K562 (cell line): ENCODE results near the gene CCNL2. TPM values are rescaled to one million over a fixed set of nuclear protein-coding genes. Genes with fewer than 3 reads are reported as not detected.

Experiments
- ATAC-seq: fragments of 200-7000 bp; cut with Tn5 transposase; 3 replicates; pipeline ENCODE4 v1.9.1; 2020; ENCODE audit warnings: moderate library complexity
- BruUV-seq: library from RNA; stranded (reverse); fragments of 400-500 nt; replicated peaks from 2 replicates; lab custom pipeline; 2021; lab: Mats Ljungman, UMichigan
- CTCF ChIA-PET: fragments of 300-600 bp; formaldehyde crosslinking; extraction: SDS; loops from one replicate; lab custom pipeline; 2021; ENCODE audit warnings: low intra/inter-chr PET ratio; lab: Yijun Ruan, JAX
- POLR2A ChIA-PET: fragments of 300-600, 350-650 bp; sonication (Branson Sonifier 250); formaldehyde crosslinking; extraction: SDS; loops from one replicate; lab custom pipeline; 2021; ENCODE audit warnings: antibody characterized with exemption, inconsistent platforms; lab: Yijun Ruan, JAX
- DNase-seq, 4 experiments: peaks; one replicate each; pipeline versions ENCODE4 v3.0.0 to v3.0.0-alpha.2; 2011 to 2018; ENCODE audit warnings: low spot score in 3 of 4, mixed read lengths in 3 of 4; ENCODE audit errors: extremely low read depth in 1 of 4
- FAIRE-seq: peaks from 2 replicates; lab custom pipeline; 2011; peaks lifted over from hg19 to GRCh38; lab: Jason Lieb, UNC
- H2AFZ ChIP-seq: 2 replicates; pipeline ENCODE4 v1.6.0; 2011; ENCODE audit warnings: low read depth, low read length, control low read depth, inconsistent platforms
- H3K27ac ChIP-seq: fragments of 200-600 bp; 3 replicates; pipeline ENCODE4 v1.8.0; 2011; ENCODE audit warnings: low read depth, mild to moderate bottlenecking, control low read depth, inconsistent platforms, low read length, moderate library complexity, mixed read lengths; ENCODE audit errors: extremely low read depth
- H3K27me3 ChIP-seq, 2 experiments: fragments of 300-600 bp in 1 of 2; 2 replicates in 1 of 2; 3 replicates in 1 of 2; pipeline versions ENCODE4 v1.6.0 to v1.8.0; 2011; ENCODE audit warnings: inconsistent platforms in 2 of 2, low read length in 2 of 2, mild to moderate bottlenecking in 1 of 2, mixed read lengths in 1 of 2, moderate library complexity in 1 of 2; ENCODE audit not compliant: control insufficient read depth in 2 of 2, insufficient read depth in 2 of 2
- H3K36me3 ChIP-seq: fragments of 300-600 bp; 3 replicates; pipeline ENCODE4 v1.8.0; 2011; ENCODE audit warnings: mild to moderate bottlenecking, low read length, inconsistent platforms; ENCODE audit not compliant: control insufficient read depth, insufficient read depth
- H3K4me1 ChIP-seq, 2 experiments: fragments of 200-600 bp in 1 of 2; replicated peaks in 1 of 2; 2 replicates in 1 of 2; 3 replicates in 1 of 2; pipeline versions ENCODE4 v1.5.1 to v1.8.0; 2011; ENCODE audit warnings: inconsistent platforms in 2 of 2, low read length in 2 of 2, mild to moderate bottlenecking in 1 of 2, mixed read lengths in 1 of 2, moderate library complexity in 1 of 2; ENCODE audit not compliant: control insufficient read depth in 2 of 2, insufficient read depth in 2 of 2
- H3K4me2 ChIP-seq: 2 replicates; pipeline ENCODE4 v1.6.1; 2011; ENCODE audit warnings: low read length, control low read depth, inconsistent platforms, mixed read lengths; ENCODE audit not compliant: insufficient read depth
- H3K4me3 ChIP-seq: fragments of 200-600 bp; sonication (generic), shearing (Covaris generic); 2 replicates; pipeline ENCODE4 v1.5.1; 2016; ENCODE audit warnings: control low read depth, inconsistent platforms
- H3K79me2 ChIP-seq: fragments of 200-600 bp; 3 replicates; pipeline ENCODE4 v1.8.0; 2011; ENCODE audit warnings: low read length, inconsistent platforms; ENCODE audit not compliant: control insufficient read depth, insufficient read depth
- H3K9ac ChIP-seq, 2 experiments: 2 replicates each; pipeline versions ENCODE4 v1.6.0 to v1.6.1; 2011; ENCODE audit warnings: low read depth in 2 of 2, low read length in 2 of 2, control low read depth in 1 of 2, inconsistent platforms in 1 of 2, mild to moderate bottlenecking in 1 of 2, mixed read lengths in 1 of 2; ENCODE audit not compliant: insufficient read depth in 1 of 2
- H3K9me1 ChIP-seq: one replicate; pipeline ENCODE4 v1.6.0; 2011; ENCODE audit warnings: inconsistent platforms, mild to moderate bottlenecking, low read length, moderate library complexity; ENCODE audit not compliant: control insufficient read depth, insufficient read depth
- H3K9me3 ChIP-seq: replicated peaks from 2 replicates; pipeline ENCODE4 v1.5.1; 2011; ENCODE audit warnings: low read depth, low read length, inconsistent platforms; ENCODE audit not compliant: control insufficient read depth, insufficient read depth
- H4K20me1 ChIP-seq: replicated peaks from 2 replicates; pipeline ENCODE4 v1.6.1; 2011; ENCODE audit warnings: low read length, inconsistent platforms, mixed read lengths; ENCODE audit not compliant: control insufficient read depth, insufficient read depth
- ARHGAP35 ChIP-seq: fragments of 450-650 bp; IDR thresholded peaks from 2 replicates; pipeline ENCODE4 v1.6.1; 2018; ENCODE audit not compliant: partially characterized antibody
- C11orf30 ChIP-seq: fragments of 450-650 bp; IDR thresholded peaks from 2 replicates; pipeline ENCODE4 v1.6.1; 2016; ENCODE audit warnings: low read depth, mild to moderate bottlenecking
- CEBPG ChIP-seq, 3 experiments: fragments of 200-800 bp in 1 of 3; sonication (Bioruptor generic) in 1 of 3; sonication (generic) in 1 of 3; formaldehyde crosslinking in 1 of 3; IDR thresholded peaks in 2 of 3; conservative IDR thresholded peaks in 1 of 3; 2 replicates each; pipeline versions ENCODE4 v1.6.1 to v1.8.0; 2016 to 2022; ENCODE audit warnings: missing compliant biosample characterization in 2 of 3, missing genetic modification characterization in 2 of 3, mild to moderate bottlenecking in 1 of 3, missing genetic modification reagents in 1 of 3
- CHD4 ChIP-seq: fragments of 200-600 bp; sonication (generic); IDR thresholded peaks from 3 replicates; pipeline ENCODE4 v1.6.1; 2012; ENCODE audit warnings: low read depth, mild to moderate bottlenecking, mixed read lengths, low read length, inconsistent platforms; ENCODE audit not compliant: insufficient read depth, insufficient replicate concordance, poor library complexity, severe bottlenecking
- DPF2 ChIP-seq: fragments of 450-650 bp; IDR thresholded peaks from 2 replicates; pipeline ENCODE4 v1.6.1; 2016
- KDM1A ChIP-seq, 2 experiments: fragments of 450-650 bp; IDR thresholded peaks; 2 replicates each; pipeline ENCODE4 v1.6.1; 2016; ENCODE audit warnings: mild to moderate bottlenecking in 2 of 2
- MAFG ChIP-seq: fragments of 450-650 bp; conservative IDR thresholded peaks from 2 replicates; pipeline ENCODE4 v1.6.1; 2016; ENCODE audit warnings: missing genetic modification characterization, missing compliant biosample characterization
- MIER1 ChIP-seq: fragments of 450-650 bp; IDR thresholded peaks from 2 replicates; pipeline ENCODE4 v1.6.1; 2016; ENCODE audit warnings: antibody characterized with exemption, mild to moderate bottlenecking, low read depth
- NFIC ChIP-seq: fragments of 450-650 bp; IDR thresholded peaks from 2 replicates; pipeline ENCODE4 v1.6.1; 2017; ENCODE audit warnings: mild to moderate bottlenecking, inconsistent platforms
- NFRKB ChIP-seq: fragments of 450-650 bp; IDR thresholded peaks from 2 replicates; pipeline ENCODE4 v1.6.1; 2016; ENCODE audit warnings: low read depth
- NFXL1 ChIP-seq: fragments of 450-650 bp; formaldehyde crosslinking; IDR thresholded peaks from 2 replicates; pipeline ENCODE4 v1.4.0; 2021; ENCODE audit warnings: mild to moderate bottlenecking
- POLR2A ChIP-seq: fragments of 450-650 bp; conservative IDR thresholded peaks from 2 replicates; pipeline ENCODE4 v1.6.1; 2016
- RBFOX2 ChIP-seq: fragments of 200-400 bp; formaldehyde crosslinking; IDR thresholded peaks from 2 replicates; pipeline ENCODE4 v1.6.1; 2017; ENCODE audit warnings: low read depth, mild to moderate bottlenecking, low read length, moderate library complexity
- SLC30A9 ChIP-seq: fragments of 250-450 bp; sonication (Bioruptor Pico); IDR thresholded peaks from 2 replicates; pipeline ENCODE4 v1.8.0; 2022; ENCODE audit warnings: mild to moderate bottlenecking, moderate library complexity
- SMAD3 ChIP-seq: fragments of 450-650 bp; formaldehyde crosslinking; conservative IDR thresholded peaks from 2 replicates; pipeline ENCODE4 v1.4.0; 2020; ENCODE audit warnings: mild to moderate bottlenecking
- ZNF316 ChIP-seq: fragments of 450-650 bp; IDR thresholded peaks from 2 replicates; pipeline ENCODE4 v1.6.1; 2016
- ZNF780A ChIP-seq: fragments of 250-450 bp; sonication (Bioruptor Pico); IDR thresholded peaks from 2 replicates; pipeline ENCODE4 v1.5.0; 2021; ENCODE audit warnings: mild to moderate bottlenecking
- ZSCAN29 ChIP-seq: fragments of 450-650 bp; IDR thresholded peaks from 2 replicates; pipeline ENCODE4 v1.6.1; 2017
- WGBS: fragments of 100-300 bp; shearing (Covaris generic); methylation state at CpG from one replicate; pipeline ENCODE4 v1.1.6; 2016; ENCODE audit warnings: low coverage, mixed read lengths; ENCODE audit not compliant: insufficient coverage; ENCODE audit errors: missing lambda C conversion rate; 5-methylcytosine and 5-hydroxymethylcytosine counted together
- in situ Hi-C: fragments of 300-500 bp; cut with MboI; formaldehyde crosslinking; loops from 4 replicates; pipeline ENCODE4 v1.15.0; 2018; ENCODE audit warnings: inconsistent platforms, mixed read lengths
- intact Hi-C: fragments of 100-400 bp; cut with micrococcal nuclease; formaldehyde crosslinking; loops from 2 replicates; pipeline ENCODE4 v1.14.2; 2022
- polyA plus RNA-seq, 8 experiments: library from polyadenylated mRNA; depleted of rRNA in 4 of 8; stranded (reverse) in 5 of 8; unstranded in 3 of 8; fragments of >200 nt; fragmentation: Nextera tagmentation in 2 of 8; fragmentation: Illumina TruSeq in 1 of 8; extraction: Ambion mirVana in 2 of 8; extraction: Trizol in 1 of 8; gene quantifications; 2 replicates each; pipeline versions ENCODE4 v1.2.1 to v1.2.3, GENCODE V29; 2011 to 2014; ENCODE audit warnings: inconsistent platforms in 1 of 8, missing spikeins in 1 of 8
- total RNA-seq, 7 experiments: library from RNA; depleted of rRNA in 6 of 7; stranded (reverse); fragments of >200 nt in 6 of 7; fragmentation: Illumina TruSeq in 2 of 7; extraction: Trizol in 2 of 7; gene quantifications; 2 replicates each; pipeline versions ENCODE4 v1.2.1 to v1.2.3, GENCODE V29; 2011 to 2021; ENCODE audit warnings: low replicate concordance in 1 of 7
- TF ChIP-seq, protein P1 (sequence below), 3 experiments: fragments of 200-800 bp in 1 of 3; sonication (Bioruptor generic) in 1 of 3; sonication (generic) in 1 of 3; formaldehyde crosslinking in 1 of 3; IDR thresholded peaks; 2 replicates each; pipeline versions ENCODE4 v1.6.1 to v1.8.0; 2016 to 2022; ENCODE audit warnings: mild to moderate bottlenecking in 2 of 3, missing compliant biosample characterization in 2 of 3, missing genetic modification characterization in 2 of 3, missing genetic modification reagents in 1 of 3
- TF ChIP-seq, protein P2 (sequence below): sonication (generic); formaldehyde crosslinking; IDR thresholded peaks from 2 replicates; pipeline ENCODE4 v1.8.1; 2023; ENCODE audit warnings: mild to moderate bottlenecking, missing genetic modification reagents
- TF ChIP-seq, protein P3 (sequence below): fragments of 250-450 bp; sonication (Bioruptor Pico); IDR thresholded peaks from 2 replicates; pipeline ENCODE4 v1.8.0; 2021; ENCODE audit warnings: moderate library complexity, mild to moderate bottlenecking, inconsistent platforms

CCNL2 gene
- total and polyA plus RNA-seq, 9 of the 15 experiments (the other 6 are each of a cell fraction or from before 2014, with no cell fraction given): 2.8 to 287 (median 94.5) TPM

DNA sequence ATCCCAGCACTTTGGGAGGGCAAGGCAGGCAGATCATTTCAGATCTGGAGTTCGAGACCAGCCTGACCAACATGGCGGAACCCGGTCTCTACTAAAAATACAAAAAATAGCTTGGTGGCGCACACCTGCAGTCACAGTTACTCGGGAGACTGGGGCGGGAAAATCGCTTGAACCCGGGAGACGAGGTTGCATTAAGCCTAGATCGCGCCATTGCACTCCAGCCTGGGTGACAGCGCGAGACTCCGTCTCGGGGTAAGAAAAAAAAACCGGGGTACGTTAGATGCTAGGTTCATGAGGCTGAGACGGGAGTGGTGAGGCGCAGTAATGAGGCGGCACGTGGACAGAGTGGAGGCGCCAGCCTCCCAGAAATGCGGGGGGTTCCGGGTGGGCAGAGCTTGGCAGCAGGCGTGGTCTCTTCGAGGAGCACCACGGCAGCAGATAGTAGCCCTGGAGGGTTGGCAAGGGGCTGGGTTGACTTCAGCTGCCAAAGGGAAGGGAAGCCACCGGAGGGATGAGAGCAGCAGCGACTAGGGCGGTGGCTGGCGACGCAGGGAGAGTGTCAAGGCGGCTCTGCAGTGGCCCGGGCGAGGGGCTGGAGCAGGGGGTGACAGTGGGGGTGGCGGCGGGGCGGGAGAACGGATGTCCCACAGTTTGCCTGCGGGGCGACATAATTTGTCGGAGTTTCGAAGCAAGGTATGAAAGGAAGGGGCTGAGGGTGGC, 7.1 kb upstream of the CCNL2 start (continued):
- no peak for TF ChIP-seq KDM1A (IDR thresholded peaks at IDR 0.05)
- TF ChIP-seq NFRKB: no peak
- no peak for TF ChIP-seq ARHGAP35
- TF ChIP-seq, protein P1, sequence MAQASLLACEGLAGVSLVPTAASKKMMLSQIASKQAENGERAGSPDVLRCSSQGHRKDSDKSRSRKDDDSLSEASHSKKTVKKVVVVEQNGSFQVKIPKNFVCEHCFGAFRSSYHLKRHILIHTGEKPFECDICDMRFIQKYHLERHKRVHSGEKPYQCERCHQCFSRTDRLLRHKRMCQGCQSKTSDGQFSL (CRISPR knock-in tag; IDR thresholded peaks at IDR 0.05): 0 out of 2 replicates have a peak, but pooled peaks have one; percentile 32
- TF ChIP-seq, protein P1 (tag; IDR thresholded peaks at IDR 0.05): no peak
- TF ChIP-seq NFXL1 (CRISPR knock-in tag): no peak
- TF ChIP-seq ZNF780A (CRISPR knock-in tag): no peak
- TF ChIP-seq, protein P2, sequence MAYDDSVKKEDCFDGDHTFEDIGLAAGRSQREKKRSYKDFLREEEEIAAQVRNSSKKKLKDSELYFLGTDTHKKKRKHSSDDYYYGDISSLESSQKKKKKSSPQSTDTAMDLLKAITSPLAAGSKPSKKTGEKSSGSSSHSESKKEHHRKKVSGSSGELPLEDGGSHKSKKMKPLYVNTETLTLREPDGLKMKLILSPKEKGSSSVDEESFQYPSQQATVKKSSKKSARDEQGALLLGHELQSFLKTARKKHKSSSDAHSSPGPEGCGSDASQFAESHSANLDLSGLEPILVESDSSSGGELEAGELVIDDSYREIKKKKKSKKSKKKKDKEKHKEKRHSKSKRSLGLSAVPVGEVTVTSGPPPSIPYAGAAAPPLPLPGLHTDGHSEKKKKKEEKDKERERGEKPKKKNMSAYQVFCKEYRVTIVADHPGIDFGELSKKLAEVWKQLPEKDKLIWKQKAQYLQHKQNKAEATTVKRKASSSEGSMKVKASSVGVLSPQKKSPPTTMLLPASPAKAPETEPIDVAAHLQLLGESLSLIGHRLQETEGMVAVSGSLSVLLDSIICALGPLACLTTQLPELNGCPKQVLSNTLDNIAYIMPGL (CRISPR knock-in tag): no peak

GRCh38 chr1:1403653-1404052, 4.5 kb upstream of the CCNL2 start:
- H3K27ac ChIP-seq: no peak overlapping the region
- DNase-seq (no peak), ATAC-seq (no peak), FAIRE-seq (no peak)
- H3K9me3 ChIP-seq: no peaks in the 10 kb centered on the region; the same call in 1 of the 2 replicates
- H4K20me1 ChIP-seq: peaks cover 14% of the 10 kb centered on the region
- no peak overlapping the region for H3K4me3 ChIP-seq
- WGBS: 92% methylated on average over 7 of the region's 7 CpGs
- no TSS peak for BruUV-seq
- peaks cover 8% of the 10 kb centered on the region for H3K9me1 ChIP-seq
- peaks cover 84% of the 10 kb centered on the region for H3K79me2 ChIP-seq
- H3K36me3 ChIP-seq: peaks cover 69% of the 10 kb centered on the region
- H3K4me2 ChIP-seq: no peak overlapping the region
- ChIA-PET CTCF (no interaction called here), POLR2A (interaction anchor here (1.4 kb wide), 1 partner anchor 12 kb away, joined by 3 read pairs; no protein-coding TSS in a partner anchor)
- H3K9ac ChIP-seq: no peak overlapping the region
- peaks cover 23 to 68% of the 10 kb centered on the region in 2 experiments for H3K4me1 ChIP-seq
- H2AFZ ChIP-seq: no peak overlapping the region
- no peaks in the 10 kb centered on the region for H3K27me3 ChIP-seq
- intact Hi-C loops (no loop called here), in situ Hi-C loops (no loop called here)
- TF ChIP-seq MAFG (tag) (peak; percentile 21; the same call in 1 of the 2 replicates), ZNF316 (peak; percentile 78), MIER1 (no peak), SLC30A9 (CRISPR knock-in tag) (no peak), CEBPG (CRISPR knock-in tag; IDR thresholded peaks at IDR 0.05) (no peak), CEBPG (tag; conservative IDR thresholded peaks at IDR 0.05 in 1 of 2, IDR thresholded peaks at IDR 0.05 in 1 of 2) (no peak), DPF2 (no peak), C11orf30 (peak; percentile 45; the same call in 1 of the 2 replicates), SMAD3 (no peak), CHD4 (no peak), NFIC (peak; percentile 61), POLR2A (peak; percentile 48), RBFOX2 (no peak), ZSCAN29 (no peak)
- TF ChIP-seq, protein P3, sequence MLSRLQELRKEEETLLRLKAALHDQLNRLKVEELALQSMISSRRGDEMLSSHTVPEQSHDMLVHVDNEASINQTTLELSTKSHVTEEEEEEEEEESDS (CRISPR knock-in tag): no peak
